PC-9 (cell line): ENCODE measurements around the gene RGL1. TPM values are rescaled to one million over a fixed set of nuclear protein-coding genes. Genes with fewer than 3 reads are reported as not detected.

ENCODE experiments used
- BruUV-seq: library from RNA; stranded (reverse); fragments of 400-500 nt; replicated peaks from 2 replicates; lab custom pipeline; 2021; lab: Mats Ljungman, UMichigan
- CTCF ChIA-PET: fragments of 300-600 bp; sonication (Branson Sonifier 250); formaldehyde crosslinking; loops from one replicate; lab custom pipeline; 2022; ENCODE audit warnings: antibody characterized with exemption; lab: Charles Lee
- POLR2A ChIA-PET: fragments of 300-600 bp; sonication (Branson Sonifier 250); formaldehyde crosslinking; loops from one replicate; lab custom pipeline; 2022; ENCODE audit warnings: antibody characterized with exemption; ENCODE audit not compliant: unreplicated experiment; lab: Charles Lee
- DNase-seq, 2 experiments: peaks; one replicate each; pipeline versions ENCODE4 v3.0.0 to v3.0.0-alpha.2; 2015 to 2022; ENCODE audit warnings: mixed read lengths in 1 of 2
- H2AFZ ChIP-seq: fragments of 200-600 bp; sonication (generic); 2 replicates; pipeline ENCODE4 v1.8.1; 2017; ENCODE audit warnings: antibody characterized with exemption
- H3F3A ChIP-seq: fragments of 200-600 bp; sonication (generic); 2 replicates; pipeline ENCODE4 v1.8.1; 2017; ENCODE audit warnings: antibody characterized with exemption, mild to moderate bottlenecking, low read depth; ENCODE audit not compliant: insufficient read depth
- H3K27ac ChIP-seq: fragments of 200-600 bp; sonication (generic); 2 replicates; pipeline ENCODE4 v1.6.1; 2016; ENCODE audit warnings: mixed run types
- H3K27me3 ChIP-seq: fragments of 200-600 bp; sonication (generic); 2 replicates; pipeline ENCODE4 v1.6.1; 2016; ENCODE audit warnings: low read depth, mixed run types; ENCODE audit not compliant: insufficient read depth
- H3K36me3 ChIP-seq: fragments of 200-600 bp; sonication (generic); 2 replicates; pipeline ENCODE4 v1.6.1; 2016; ENCODE audit warnings: low read depth, mixed run types
- H3K4me1 ChIP-seq: fragments of 200-600 bp; sonication (generic); replicated peaks from 2 replicates; pipeline ENCODE4 v1.6.1; 2016; ENCODE audit warnings: mixed run types; ENCODE audit not compliant: insufficient read depth
- H3K4me2 ChIP-seq: fragments of 200-600 bp; sonication (generic); 2 replicates; pipeline ENCODE4 v1.6.1; 2017; ENCODE audit warnings: mixed run types
- H3K4me3 ChIP-seq: fragments of 200-600 bp; sonication (generic); 2 replicates; pipeline ENCODE4 v1.6.1; 2016; ENCODE audit warnings: mixed run types
- H3K79me2 ChIP-seq: fragments of 200-600 bp; sonication (generic); 2 replicates; pipeline ENCODE4 v1.6.1; 2017; ENCODE audit warnings: low read depth, mixed run types
- H3K9me2 ChIP-seq: fragments of 200-600 bp; sonication (generic); 2 replicates; pipeline ENCODE4 v1.8.1; 2017; ENCODE audit warnings: mild to moderate bottlenecking; ENCODE audit not compliant: insufficient read depth
- H3K9me3 ChIP-seq: fragments of 200-600 bp; sonication (generic); 2 replicates; pipeline ENCODE4 v1.8.1; 2016; ENCODE audit warnings: low read depth; ENCODE audit not compliant: insufficient read depth
- H4K20me1 ChIP-seq: fragments of 200-600 bp; sonication (generic); 2 replicates; pipeline ENCODE4 v1.8.1; 2017; ENCODE audit not compliant: insufficient read depth
- EZH2 ChIP-seq: fragments of 200-600 bp; sonication (generic); IDR thresholded peaks from 2 replicates; pipeline ENCODE4 v1.8.0; 2017; ENCODE audit warnings: antibody characterized with exemption, low read depth
- intact Hi-C: fragments of 100-400 bp; cut with micrococcal nuclease; formaldehyde crosslinking; loops from one replicate; pipeline ENCODE4 v1.10.0; 2022; ENCODE audit not compliant: unreplicated experiment
- total RNA-seq: library from RNA; stranded (reverse); gene quantifications from 2 replicates; pipeline ENCODE4 v1.2.3, GENCODE V29; 2021
- TF ChIP-seq, protein P1 (sequence below): fragments of 200-600 bp; sonication (generic); conservative IDR thresholded peaks from 2 replicates; pipeline ENCODE4 v1.6.1; 2017; ENCODE audit warnings: mixed run types, antibody characterized with exemption, mild to moderate bottlenecking, moderate library complexity

Gene RGL1
- total RNA-seq, 1 experiment from 2014 or later = 2.6 TPM

DNA sequence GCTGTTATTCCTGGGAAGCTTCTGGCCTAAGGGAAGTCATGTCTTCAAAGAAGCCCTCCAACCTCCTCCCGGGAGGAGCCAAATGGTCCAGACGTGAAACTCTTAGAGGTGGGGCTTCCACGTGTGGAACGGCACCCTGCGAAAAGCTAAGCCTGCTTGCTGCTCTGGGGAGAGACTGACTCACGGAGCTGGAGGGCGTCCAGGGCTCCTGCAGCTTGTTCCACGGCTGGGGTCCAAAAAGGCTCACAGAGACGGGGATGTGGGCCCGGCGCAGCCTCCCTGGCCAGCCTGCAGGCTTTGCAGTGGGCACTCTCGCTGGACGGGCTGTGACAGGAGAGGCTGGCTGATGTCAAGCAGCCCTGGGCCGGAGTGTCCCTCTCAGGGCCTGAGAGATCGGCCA lies 127.5 kb downstream of the RGL1 start:
- no peaks in the 10 kb centered on the region for H3K9me3 ChIP-seq
- H3K9me2 ChIP-seq = no peaks in the 10 kb centered on the region
- no peak overlapping the region for H3K4me3 ChIP-seq
- H3F3A ChIP-seq = no peaks in the 10 kb centered on the region
- intact Hi-C loops = no loop called here
- H3K36me3 ChIP-seq = no peaks in the 10 kb centered on the region
- no peaks in the 10 kb centered on the region for H3K27me3 ChIP-seq
- H3K79me2 ChIP-seq = no peaks in the 10 kb centered on the region
- no peak overlapping the region for H3K27ac ChIP-seq
- BruUV-seq = no TSS peak
- ChIA-PET POLR2A (interaction anchor here (0.6 kb wide), 1 partner anchor 93 kb away, joined by 14 read pairs; no protein-coding TSS in a partner anchor), CTCF (no interaction called here)
- no peak overlapping the region for H3K4me2 ChIP-seq
- H3K4me1 ChIP-seq = no peaks in the 10 kb centered on the region
- DNase-seq = no peak
- H4K20me1 ChIP-seq = no peaks in the 10 kb centered on the region
- no peak for TF ChIP-seq EZH2
- TF ChIP-seq, protein P1, sequence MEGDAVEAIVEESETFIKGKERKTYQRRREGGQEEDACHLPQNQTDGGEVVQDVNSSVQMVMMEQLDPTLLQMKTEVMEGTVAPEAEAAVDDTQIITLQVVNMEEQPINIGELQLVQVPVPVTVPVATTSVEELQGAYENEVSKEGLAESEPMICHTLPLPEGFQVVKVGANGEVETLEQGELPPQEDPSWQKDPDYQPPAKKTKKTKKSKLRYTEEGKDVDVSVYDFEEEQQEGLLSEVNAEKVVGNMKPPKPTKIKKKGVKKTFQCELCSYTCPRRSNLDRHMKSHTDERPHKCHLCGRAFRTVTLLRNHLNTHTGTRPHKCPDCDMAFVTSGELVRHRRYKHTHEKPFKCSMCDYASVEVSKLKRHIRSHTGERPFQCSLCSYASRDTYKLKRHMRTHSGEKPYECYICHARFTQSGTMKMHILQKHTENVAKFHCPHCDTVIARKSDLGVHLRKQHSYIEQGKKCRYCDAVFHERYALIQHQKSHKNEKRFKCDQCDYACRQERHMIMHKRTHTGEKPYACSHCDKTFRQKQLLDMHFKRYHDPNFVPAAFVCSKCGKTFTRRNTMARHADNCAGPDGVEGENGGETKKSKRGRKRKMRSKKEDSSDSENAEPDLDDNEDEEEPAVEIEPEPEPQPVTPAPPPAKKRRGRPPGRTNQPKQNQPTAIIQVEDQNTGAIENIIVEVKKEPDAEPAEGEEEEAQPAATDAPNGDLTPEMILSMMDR = no peak
- H2AFZ ChIP-seq = no peak overlapping the region

DNA sequence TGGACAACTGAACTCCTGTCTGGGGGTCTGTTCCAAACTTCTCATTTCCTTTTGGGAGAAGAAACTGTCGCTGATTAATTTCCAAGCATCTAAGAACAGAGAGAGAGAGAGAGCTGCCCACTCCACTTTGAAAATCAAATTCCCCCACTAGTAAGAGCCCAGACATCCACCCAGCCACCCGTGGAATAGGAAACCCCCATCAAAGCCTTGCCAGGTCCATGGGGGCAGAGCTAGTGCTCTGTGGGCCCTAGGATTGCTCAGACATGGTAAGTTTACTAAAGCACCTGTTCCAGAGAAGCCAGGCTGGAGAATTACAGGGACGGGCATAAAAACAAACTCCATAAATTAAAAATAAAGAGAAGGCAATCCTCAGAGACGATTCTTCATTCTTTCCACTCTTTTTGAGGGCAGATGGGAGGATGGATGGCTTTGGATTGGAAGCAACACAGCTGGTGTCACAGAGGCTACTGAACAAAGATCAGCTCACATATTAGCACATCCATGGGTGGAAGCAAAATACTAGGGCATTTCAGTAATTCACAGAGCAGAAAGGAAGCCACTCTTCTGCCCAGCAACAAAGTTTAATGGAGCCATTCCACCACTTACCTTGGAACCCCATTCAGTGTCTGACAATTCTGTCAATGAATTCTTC lies 128.7 kb downstream of the RGL1 start:
- CTCF ChIA-PET = interaction anchor here (0.7 kb wide), 1 partner anchor 224 kb away, joined by 3 read pairs; no protein-coding TSS in a partner anchor

DNA sequence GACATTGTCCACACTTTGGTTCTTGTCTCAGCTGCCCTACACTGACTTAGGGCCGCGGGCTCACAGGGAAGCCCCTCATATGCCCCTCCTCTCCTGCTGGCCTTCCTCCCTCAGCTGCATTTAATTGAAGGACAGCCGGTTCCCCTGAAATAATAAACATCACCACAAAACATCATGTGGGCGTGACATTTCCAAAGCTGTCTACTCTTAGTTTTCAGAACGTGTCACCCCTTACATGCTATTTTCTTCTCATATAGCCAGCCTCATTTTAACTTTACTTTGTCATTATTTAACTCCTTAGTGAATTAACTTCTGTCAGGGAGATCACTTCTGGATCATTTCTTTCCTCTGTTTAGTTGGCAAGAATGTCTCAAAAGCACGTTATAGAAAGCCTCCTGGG lies 129.4 kb downstream of the RGL1 start:
- CTCF ChIA-PET = no interaction called here
- no peak overlapping the region for H3K4me2 ChIP-seq
- POLR2A ChIA-PET = no interaction called here
- H3K27me3 ChIP-seq = no peaks in the 10 kb centered on the region
- no peaks in the 10 kb centered on the region for H3F3A ChIP-seq
- intact Hi-C loops = no loop called here
- H3K9me2 ChIP-seq = no peaks in the 10 kb centered on the region
- TF ChIP-seq, protein P1 = no peak
- no peak for TF ChIP-seq EZH2
- no peaks in the 10 kb centered on the region for H3K4me1 ChIP-seq
- H3K27ac ChIP-seq = no peak overlapping the region
- no peak overlapping the region for H2AFZ ChIP-seq
- no TSS peak for BruUV-seq
- no peaks in the 10 kb centered on the region for H3K36me3 ChIP-seq
- H3K4me3 ChIP-seq = no peak overlapping the region
- H4K20me1 ChIP-seq = no peaks in the 10 kb centered on the region
- no peaks in the 10 kb centered on the region for H3K9me3 ChIP-seq
- no peak for DNase-seq
- no peaks in the 10 kb centered on the region for H3K79me2 ChIP-seq

More for the DNA sequence above, 128.7 kb downstream of the RGL1 start:
- H3K4me2 ChIP-seq = no peak overlapping the region
- intact Hi-C loops = no loop called here
- H3K27me3 ChIP-seq = no peaks in the 10 kb centered on the region
- H3K9me3 ChIP-seq = no peaks in the 10 kb centered on the region
- H2AFZ ChIP-seq = no peak overlapping the region
- H4K20me1 ChIP-seq = no peaks in the 10 kb centered on the region
- H3K27ac ChIP-seq = no peak overlapping the region
- H3K9me2 ChIP-seq = no peaks in the 10 kb centered on the region
- BruUV-seq = no TSS peak
- no peaks in the 10 kb centered on the region for H3K79me2 ChIP-seq
- no peaks in the 10 kb centered on the region for H3F3A ChIP-seq
- H3K4me1 ChIP-seq = no peaks in the 10 kb centered on the region
- TF ChIP-seq EZH2 = no peak
- TF ChIP-seq, protein P1 = no peak
- H3K4me3 ChIP-seq = no peak overlapping the region
- no peaks in the 10 kb centered on the region for H3K36me3 ChIP-seq
- POLR2A ChIA-PET = no interaction called here
- no peak for DNase-seq
